ENCODE measurements around the gene WFDC13.

- no peak for TF ChIP-seq POLR2AphosphoS5 (IDR thresholded peaks at IDR 0.05)
- TF ChIP-seq CTCF (IDR thresholded peaks at IDR 0.05): no peak
- TF ChIP-seq POLR2A (IDR thresholded peaks at IDR 0.05): no peak
Observed at GRCh38 chr20:45727044-45727443, 25.2 kb downstream of the WFDC13 start.
